NCI-H82 (cell line): ENCODE results near the gene ZNF441.
A peak's percentile ranks its signal among the peaks of the same experiment; 100 is the strongest.
"Not testable (repeated sequence)": the region's sequence is repeated elsewhere in the genome, so short reads cannot be mapped to it uniquely, and the experiment has no call there.

Experiments
- DNase-seq: peaks from one replicate; lab custom pipeline; 2025; lab: John Stamatoyannopoulos, UW

Gene ZNF441

GRCh38 chr19:11780431-11781020 lies 13.7 kb downstream of the ZNF441 start:
- DNase-seq = no peak

DNA sequence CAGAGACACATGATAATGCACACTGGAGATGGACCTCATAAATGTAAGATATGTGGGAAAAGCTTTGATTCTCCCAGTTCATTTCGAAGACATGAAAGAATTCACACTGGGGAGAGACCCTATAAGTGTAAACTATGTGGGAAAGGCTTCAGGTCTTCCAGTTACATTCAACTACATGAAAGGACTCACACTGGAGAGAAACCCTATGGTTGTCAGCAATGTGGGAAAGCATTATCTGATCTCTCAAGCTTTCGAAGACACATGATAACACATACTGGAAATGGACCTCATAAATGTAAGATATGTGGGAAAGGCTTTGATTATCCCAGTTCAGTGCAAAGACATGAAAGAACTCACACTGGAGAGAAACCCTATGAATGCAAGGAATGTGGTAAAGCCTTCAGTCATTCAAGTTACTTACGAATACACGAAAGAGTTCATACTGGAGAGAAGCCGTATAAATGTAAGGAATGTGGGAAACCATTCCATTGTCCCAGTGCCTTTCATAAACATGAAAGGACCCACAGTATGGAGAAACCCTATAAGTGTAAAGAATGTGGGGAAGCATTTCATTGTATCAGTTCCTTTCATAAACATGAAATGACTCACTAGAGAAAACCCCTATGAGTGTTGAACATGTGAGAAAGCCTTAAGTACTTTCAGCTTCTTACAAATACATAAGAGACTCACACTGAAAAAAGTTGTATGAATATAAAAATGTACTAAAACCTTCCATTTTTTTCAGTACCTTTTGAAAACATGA lies 14.7 kb downstream of the ZNF441 start:
- DNase-seq = no peak

- no peak for DNase-seq
Observed at GRCh38 chr19:11783767-11784166, 17.0 kb downstream of the ZNF441 start.

- DNase-seq = no peak
Observed at GRCh38 chr19:11784356-11784755, 17.6 kb downstream of the ZNF441 start.

DNA sequence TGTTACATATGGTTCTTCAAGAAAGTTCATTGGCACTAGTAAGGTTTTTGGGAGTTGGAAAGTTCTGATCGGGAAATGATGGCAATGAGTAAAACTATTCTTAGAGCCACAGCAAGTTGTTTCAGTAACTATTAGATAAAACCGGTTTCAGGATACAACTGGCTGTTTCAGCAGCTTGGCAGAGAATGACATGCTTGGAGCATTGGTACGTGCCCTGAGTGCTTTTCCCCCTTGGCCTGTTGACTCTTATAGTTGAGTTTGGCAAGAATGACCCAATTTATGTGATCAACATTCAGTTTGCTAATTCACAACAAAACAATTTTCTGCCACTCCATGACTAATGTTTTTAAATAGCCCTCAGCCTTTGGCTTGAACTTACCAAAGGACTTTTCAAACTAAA lies 20.7 kb downstream of the ZNF441 start:
- no peak for DNase-seq

GRCh38 chr19:11792942-11793341 lies 26.1 kb downstream of the ZNF441 start:
- no peak for DNase-seq

GRCh38 chr19:11797491-11797890 lies 30.7 kb downstream of the ZNF441 start:
- DNase-seq = peak; percentile 92

- DNase-seq = peak; percentile 97
Observed at GRCh38 chr19:11798391-11799330, 31.9 kb downstream of the ZNF441 start, which contains the start of gene ZNF491. Gene ZNF491, plus strand, starts transcription at chr19:11798523. Its CDS starts 7,431 bp downstream, at chr19:11805954.

DNA sequence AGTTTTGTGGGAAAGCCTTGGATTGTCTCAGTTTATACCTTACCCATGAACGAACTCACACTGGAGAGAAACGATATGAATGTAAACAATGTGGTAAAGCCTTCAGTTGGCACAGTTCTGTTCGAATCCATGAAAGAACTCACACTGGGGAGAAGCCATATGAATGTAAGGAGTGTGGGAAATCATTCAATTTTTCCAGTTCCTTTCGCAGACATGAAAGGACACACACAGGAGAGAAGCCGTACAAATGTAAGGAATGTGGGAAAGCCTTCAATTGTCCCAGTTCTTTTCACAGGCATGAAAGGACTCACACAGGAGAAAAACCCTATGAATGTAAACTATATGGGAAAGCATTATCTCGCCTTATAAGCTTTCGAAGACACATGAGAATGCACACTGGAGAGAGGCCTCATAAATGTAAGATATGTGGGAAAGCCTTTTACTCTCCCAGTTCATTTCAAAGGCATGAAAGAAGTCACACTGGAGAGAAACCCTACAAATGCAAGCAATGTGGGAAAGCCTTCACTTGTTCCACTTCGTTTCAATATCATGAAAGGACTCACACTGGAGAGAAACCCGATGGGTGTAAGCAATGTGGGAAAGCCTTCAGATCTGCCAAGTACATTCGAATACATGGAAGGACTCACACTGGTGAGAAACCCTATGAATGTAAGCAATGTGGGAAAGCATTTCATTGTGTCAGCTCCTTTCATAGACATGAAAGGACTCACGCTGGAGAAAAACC lies 39.7 kb downstream of the ZNF441 start:
- no peak for DNase-seq

GRCh38 chr19:11807099-11807380 lies 40.2 kb downstream of the ZNF441 start:
- no peak for DNase-seq

DNA sequence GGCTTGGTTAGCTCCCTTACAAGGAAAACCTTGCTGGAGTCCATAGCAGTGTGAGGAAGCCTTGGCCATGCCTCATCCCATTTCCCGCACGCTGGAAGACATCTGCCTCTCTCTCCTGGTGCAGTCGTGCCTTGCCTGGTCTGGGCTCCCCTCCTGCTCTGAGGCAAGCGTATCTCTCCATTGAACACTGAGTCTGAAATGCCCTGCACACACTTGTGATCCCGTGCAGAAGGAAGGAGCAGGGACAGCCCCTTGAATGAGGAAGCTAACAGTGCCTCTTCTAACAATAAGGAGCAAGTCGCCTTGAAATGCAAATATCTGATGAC lies 46.9 kb downstream of the ZNF441 start:
- DNase-seq = no peak

- DNase-seq = peak; percentile 93
Observed at GRCh38 chr19:11814029-11814699, 47.4 kb downstream of the ZNF441 start, which contains the start of gene ZNF440. Gene ZNF440, plus strand, starts transcription at chr19:11814273. Its CDS starts 175 bp downstream, at chr19:11814448.

DNA sequence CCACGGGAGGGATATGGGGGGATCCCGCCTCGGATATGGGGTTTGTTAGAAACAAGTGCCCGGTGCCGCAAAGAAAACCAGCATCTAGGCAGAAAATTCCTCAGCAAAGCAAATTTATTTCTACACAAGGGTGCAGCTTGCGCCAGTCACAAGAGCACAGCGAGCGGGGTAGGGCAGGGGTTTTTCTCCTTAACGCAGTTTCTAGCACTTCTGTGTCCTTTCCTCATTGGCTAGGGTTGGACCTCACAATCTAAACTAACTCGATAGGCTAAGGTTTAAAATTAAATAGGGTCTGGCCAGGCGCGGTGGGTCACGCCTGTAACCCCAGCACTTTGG lies 47.9 kb downstream of the ZNF441 start:
- peak; percentile 7 for DNase-seq

- DNase-seq = no peak
Observed at GRCh38 chr19:11821474-11822109, 54.8 kb downstream of the ZNF441 start.

DNA sequence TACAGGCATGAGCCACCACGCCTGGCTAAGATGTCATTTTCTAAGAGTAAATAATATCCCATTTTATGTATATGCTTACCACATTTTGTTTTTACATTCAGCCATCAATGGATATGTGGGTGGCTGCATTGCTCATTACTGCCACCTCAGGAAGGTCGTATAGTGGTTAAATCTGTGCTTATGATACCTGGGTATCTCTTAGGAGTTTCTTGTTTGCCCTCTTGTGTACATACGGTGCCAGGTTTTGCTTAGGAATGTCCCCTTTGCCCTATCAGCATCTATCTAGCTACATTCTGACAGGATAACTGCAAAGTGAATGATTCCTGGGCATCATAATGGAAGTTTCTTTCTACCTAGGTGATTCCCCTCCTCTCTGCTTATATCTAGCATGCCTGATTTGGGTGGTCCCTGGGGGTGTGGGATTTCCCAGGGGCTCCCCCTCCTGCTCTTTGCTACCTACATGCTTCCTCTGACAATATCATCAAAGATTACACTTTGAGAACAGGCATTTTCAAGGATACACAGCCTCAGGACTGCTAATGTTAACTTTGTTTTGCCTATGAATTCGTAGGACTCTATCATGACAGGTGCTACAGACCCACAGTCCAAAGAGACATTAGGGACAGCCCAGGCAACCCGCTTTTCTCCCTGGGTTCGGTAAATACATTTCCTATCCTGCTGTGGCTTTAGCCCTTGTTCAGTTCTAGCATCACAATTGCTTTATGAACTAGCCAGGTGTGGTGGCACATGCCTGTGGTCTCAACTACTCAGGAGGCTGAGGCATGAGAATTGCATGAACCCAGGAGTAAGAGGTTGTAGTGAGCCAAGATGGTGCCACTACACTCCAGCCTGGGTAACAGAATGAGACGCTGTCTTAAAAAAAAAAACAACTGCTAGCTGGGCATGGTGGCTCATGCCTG lies 62.4 kb downstream of the ZNF441 start:
- not testable (repeated sequence) for DNase-seq

DNA sequence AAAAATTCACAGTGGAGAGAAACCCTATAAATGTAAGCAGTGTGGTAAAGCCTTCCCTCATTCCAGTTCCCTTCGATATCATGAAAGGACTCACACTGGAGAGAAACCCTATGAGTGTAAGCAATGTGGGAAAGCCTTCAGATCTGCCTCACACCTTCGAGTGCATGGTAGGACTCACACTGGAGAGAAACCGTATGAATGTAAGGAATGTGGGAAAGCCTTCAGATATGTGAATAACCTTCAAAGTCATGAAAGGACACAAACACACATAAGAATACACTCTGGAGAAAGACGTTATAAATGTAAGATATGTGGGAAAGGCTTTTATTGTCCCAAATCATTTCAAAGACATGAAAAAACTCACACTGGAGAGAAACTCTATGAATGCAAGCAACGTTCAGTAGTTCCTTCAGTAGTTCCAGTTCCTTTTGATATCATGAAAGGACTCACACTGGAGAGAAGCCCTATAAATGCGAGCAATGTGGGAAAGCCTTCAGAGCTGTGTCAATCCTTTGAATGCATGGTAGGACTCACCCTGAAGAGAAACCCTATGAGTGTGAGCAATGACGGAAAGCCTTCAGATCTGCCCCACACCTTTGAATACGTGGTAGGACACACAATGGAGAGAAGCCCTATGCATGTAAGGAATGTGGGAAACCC lies 65.6 kb downstream of the ZNF441 start:
- no peak for DNase-seq

GRCh38 chr19:11833541-11833940 lies 66.7 kb downstream of the ZNF441 start:
- DNase-seq = no peak
